ENCODE measurements around the gene STARD13. TPM values are rescaled to one million over a fixed set of nuclear protein-coding genes. Genes with fewer than 3 reads are reported as not detected.

The STARD13 gene
- total RNA-seq, 1 experiment from 2014 or later = 11.3 TPM

DNA sequence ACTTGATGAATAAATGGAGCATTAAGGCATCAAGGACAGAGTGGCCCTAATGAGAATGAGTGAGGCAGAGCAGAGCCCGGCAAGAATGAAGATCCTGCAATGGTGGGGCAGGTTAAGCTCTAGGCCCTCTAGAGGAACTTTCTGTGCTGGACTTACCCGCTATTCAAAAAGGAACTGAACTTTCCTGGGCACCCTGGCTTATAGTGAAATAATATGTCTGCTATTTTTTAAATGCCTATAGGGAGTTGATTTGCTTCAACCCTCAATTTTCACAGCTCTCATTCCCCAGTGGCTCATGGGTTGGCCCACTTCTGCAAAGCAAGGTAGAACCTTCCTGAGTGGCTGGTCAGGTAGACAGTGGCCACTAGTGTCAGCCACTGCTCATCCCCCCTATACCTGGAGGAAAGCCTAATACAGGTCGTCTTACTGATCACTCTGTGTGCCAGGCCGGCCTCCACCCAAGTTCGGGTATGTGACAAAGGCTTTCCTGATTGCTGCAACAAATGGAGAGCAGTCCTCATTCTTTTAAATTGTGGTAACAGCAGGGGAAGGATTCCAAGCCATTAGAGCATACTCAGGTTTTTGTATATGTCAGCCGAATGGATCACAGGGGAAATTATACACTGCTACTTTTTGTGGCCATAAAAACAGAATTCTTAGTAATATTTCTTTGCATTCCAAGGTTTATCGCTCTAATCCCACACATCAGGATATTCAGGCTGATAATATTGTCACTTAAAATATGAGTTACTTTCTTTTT, 166.4 kb downstream of the STARD13 start:
- intact Hi-C loops (cut with micrococcal nuclease; ENCODE audit: unreplicated experiment) = no loop called here
- H3K4me3 Mint-ChIP-seq (ENCODE audit: low read depth, unreplicated experiment) = no peak overlapping the region
- H3K27me3 Mint-ChIP-seq (ENCODE audit: unreplicated experiment) = no peaks in the 10 kb centered on the region
- BruUV-seq (replicated peaks) = no TSS peak
- DNase-seq = no peak
- no peak for TF ChIP-seq CTCF (IDR thresholded peaks at IDR 0.05; ENCODE audit: unreplicated experiment)
- no peaks in the 10 kb centered on the region for H3K4me1 Mint-ChIP-seq (ENCODE audit: low read depth, unreplicated experiment)
- H3K27ac Mint-ChIP-seq (ENCODE audit: unreplicated experiment) = no peak overlapping the region
- CTCF ChIA-PET = no interaction called here
- no peaks in the 10 kb centered on the region for H3K36me3 Mint-ChIP-seq (ENCODE audit: insufficient read depth, unreplicated experiment)
- no peaks in the 10 kb centered on the region for H3K9me3 Mint-ChIP-seq (ENCODE audit: low read depth, unreplicated experiment)

- intact Hi-C loops (cut with micrococcal nuclease; ENCODE audit: unreplicated experiment) = no loop called here
- CTCF ChIA-PET = no interaction called here
- Mint-ChIP-seq H3K9me3 (ENCODE audit: low read depth, unreplicated experiment) (no peaks in the 10 kb centered on the region), H3K4me1 (ENCODE audit: low read depth, unreplicated experiment) (no peaks in the 10 kb centered on the region), H3K36me3 (ENCODE audit: insufficient read depth, unreplicated experiment) (no peaks in the 10 kb centered on the region), H3K4me3 (ENCODE audit: low read depth, unreplicated experiment) (no peak overlapping the region), H3K27ac (ENCODE audit: unreplicated experiment) (no peak overlapping the region), H3K27me3 (ENCODE audit: unreplicated experiment) (no peaks in the 10 kb centered on the region)
- BruUV-seq (replicated peaks) = no TSS peak
- no peak for DNase-seq
- TF ChIP-seq CTCF (IDR thresholded peaks at IDR 0.05; ENCODE audit: unreplicated experiment) = no peak
Measured at GRCh38 chr13:33116321-33117010, 169.1 kb downstream of the STARD13 start.

DNA sequence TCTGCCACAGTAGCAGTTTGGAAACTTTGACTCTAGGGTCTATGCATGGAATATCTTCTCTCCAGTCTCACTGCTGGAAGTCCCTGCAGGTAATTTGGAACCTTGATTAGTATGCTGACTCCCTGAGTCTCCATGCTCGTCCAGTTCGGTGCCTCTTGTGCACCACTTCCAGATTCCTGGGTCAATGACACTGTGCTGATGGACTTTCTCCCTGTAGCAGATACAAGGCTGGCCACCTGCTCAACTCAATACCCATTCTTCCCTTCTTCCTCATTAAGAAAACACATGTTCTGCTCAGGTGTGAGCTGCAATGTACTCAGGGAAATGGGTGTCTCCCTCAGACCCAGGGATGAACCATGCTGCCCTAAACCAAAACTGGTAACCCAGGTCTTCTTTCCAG, 170.3 kb downstream of the STARD13 start:
- Mint-ChIP-seq H3K4me1 (ENCODE audit: low read depth, unreplicated experiment) (no peaks in the 10 kb centered on the region), H3K27me3 (ENCODE audit: unreplicated experiment) (no peaks in the 10 kb centered on the region), H3K4me3 (ENCODE audit: low read depth, unreplicated experiment) (no peak overlapping the region), H3K9me3 (ENCODE audit: low read depth, unreplicated experiment) (no peaks in the 10 kb centered on the region), H3K27ac (ENCODE audit: unreplicated experiment) (no peak overlapping the region), H3K36me3 (ENCODE audit: insufficient read depth, unreplicated experiment) (no peaks in the 10 kb centered on the region)
- CTCF ChIA-PET = no interaction called here
- TF ChIP-seq CTCF (IDR thresholded peaks at IDR 0.05; ENCODE audit: unreplicated experiment) = no peak
- intact Hi-C loops (cut with micrococcal nuclease; ENCODE audit: unreplicated experiment) = no loop called here
- DNase-seq = no peak
- no TSS peak for BruUV-seq (replicated peaks)

DNA sequence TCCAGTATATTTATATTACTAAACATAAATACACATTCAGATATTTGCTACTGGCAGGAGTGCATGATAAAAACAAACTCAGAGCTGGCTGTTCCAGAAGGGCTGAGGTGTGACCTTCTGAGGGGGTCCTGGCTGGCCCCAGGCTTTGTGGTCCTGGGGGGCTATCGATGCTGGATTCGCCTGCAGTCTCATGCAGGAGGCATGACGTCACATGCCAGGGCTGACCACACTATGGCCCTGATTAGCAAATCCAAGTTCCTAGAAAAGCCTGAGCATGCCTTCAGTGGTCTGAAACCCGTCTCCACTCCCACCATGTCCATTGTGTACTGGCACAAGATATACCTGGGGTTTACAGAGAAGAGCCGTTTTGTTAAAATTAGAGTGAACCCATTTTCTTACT, 171.4 kb downstream of the STARD13 start:
- Mint-ChIP-seq H3K36me3 (ENCODE audit: insufficient read depth, unreplicated experiment) (no peaks in the 10 kb centered on the region), H3K27me3 (ENCODE audit: unreplicated experiment) (no peaks in the 10 kb centered on the region), H3K4me1 (ENCODE audit: low read depth, unreplicated experiment) (no peaks in the 10 kb centered on the region), H3K27ac (ENCODE audit: unreplicated experiment) (no peak overlapping the region), H3K9me3 (ENCODE audit: low read depth, unreplicated experiment) (no peaks in the 10 kb centered on the region), H3K4me3 (ENCODE audit: low read depth, unreplicated experiment) (no peak overlapping the region)
- CTCF ChIA-PET = no interaction called here
- TF ChIP-seq CTCF (IDR thresholded peaks at IDR 0.05; ENCODE audit: unreplicated experiment) = no peak
- intact Hi-C loops (cut with micrococcal nuclease; ENCODE audit: unreplicated experiment) = no loop called here
- no peak for DNase-seq
- no TSS peak for BruUV-seq (replicated peaks)

Measured in Calu3 (cell line).